Suprapubic skin (tissue), 4 donors: ENCODE data around the gene HPSE2. TPM values are rescaled to one million over a fixed set of nuclear protein-coding genes. Genes with fewer than 3 reads are reported as not detected.

ENCODE experiments used
- DNase-seq, 2 donors: peaks; one replicate each; pipeline ENCODE4 v3.0.0-alpha.2; 2019; ENCODE audit warnings: low spot score in 2 of 2
- H3K27ac ChIP-seq: fragments of 200-600 bp; sonication (generic); one replicate; pipeline ENCODE4 v1.5.1; 2019
- H3K27me3 ChIP-seq: fragments of 200-600 bp; sonication (generic); one replicate; pipeline ENCODE4 v1.5.1; 2019
- H3K36me3 ChIP-seq: fragments of 200-600 bp; sonication (generic); one replicate; pipeline ENCODE4 v1.5.1; 2019
- H3K4me1 ChIP-seq: fragments of 200-600 bp; sonication (generic); one replicate; pipeline ENCODE4 v1.5.1; 2019
- H3K4me3 ChIP-seq: fragments of 200-600 bp; sonication (generic); one replicate; pipeline ENCODE4 v1.5.1; 2019; ENCODE audit warnings: mild to moderate bottlenecking
- H3K9me3 ChIP-seq: fragments of 200-600 bp; sonication (generic); one replicate; pipeline ENCODE4 v1.5.1; 2019
- EP300 ChIP-seq: sonication (generic); formaldehyde crosslinking; IDR thresholded peaks from one replicate; pipeline ENCODE4 v1.6.1; 2017; ENCODE audit warnings: antibody characterized with exemption
- POLR2A ChIP-seq, 2 donors: fragments of 450-650 bp; IDR thresholded peaks; one replicate each; pipeline ENCODE4 v1.6.1; 2017; ENCODE audit warnings: antibody characterized with exemption in 2 of 2, mild to moderate bottlenecking in 2 of 2, moderate library complexity in 2 of 2
- POLR2AphosphoS5 ChIP-seq, 3 donors: sonication (generic); formaldehyde crosslinking; IDR thresholded peaks; one replicate each; pipeline ENCODE4 v1.6.1; 2017; ENCODE audit warnings: antibody characterized with exemption in 3 of 3
- WGBS: methylation state at CpG from one replicate; pipeline ENCODE4 v1.1.5; 2018; 5-methylcytosine and 5-hydroxymethylcytosine counted together
- total RNA-seq, 4 donors: library from RNA; depleted of rRNA; stranded (reverse); fragments of >200 nt; gene quantifications; one replicate each; pipeline ENCODE4 v1.1.0, GENCODE V29; 2016
- TF ChIP-seq, protein P1 (sequence below), 2 donors: fragments of 200-600 bp in 1 of 2; fragments of 450-650 bp in 1 of 2; sonication (generic) in 1 of 2; IDR thresholded peaks; one replicate each; pipeline ENCODE4 v1.5.1; 2016 to 2019; ENCODE audit warnings: antibody characterized with exemption in 2 of 2, mild to moderate bottlenecking in 1 of 2, moderate library complexity in 1 of 2

HPSE2 gene
- total RNA-seq, 4 donors from 2014 or later: 0.95 to 1.3 (median 0.99) TPM

DNA sequence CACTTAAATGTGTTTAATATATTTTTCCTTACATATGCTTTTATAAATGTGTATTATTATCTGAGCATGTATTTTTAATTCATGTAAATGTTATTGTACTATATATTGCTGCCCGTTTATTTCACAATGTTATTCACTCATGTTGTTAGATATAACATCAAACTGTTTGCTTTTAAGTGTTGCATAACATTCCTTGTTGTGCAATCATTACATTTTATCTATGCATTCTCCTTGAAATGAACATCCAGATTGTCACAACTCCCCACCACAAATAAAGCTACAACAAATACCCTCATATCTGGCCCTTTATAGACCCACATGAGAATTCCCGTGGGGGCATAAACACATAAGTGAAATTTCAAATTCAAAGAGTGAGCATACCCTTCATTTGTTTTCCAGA is 264.2 kb downstream of the HPSE2 start:
- no peak overlapping the region for H3K27ac ChIP-seq
- H3K36me3 ChIP-seq: no peaks in the 10 kb centered on the region
- peaks cover 2% of the 10 kb centered on the region for H3K9me3 ChIP-seq
- TF ChIP-seq EP300: no peak
- TF ChIP-seq POLR2AphosphoS5 (IDR thresholded peaks at IDR 0.05): no peak
- TF ChIP-seq, protein P1, sequence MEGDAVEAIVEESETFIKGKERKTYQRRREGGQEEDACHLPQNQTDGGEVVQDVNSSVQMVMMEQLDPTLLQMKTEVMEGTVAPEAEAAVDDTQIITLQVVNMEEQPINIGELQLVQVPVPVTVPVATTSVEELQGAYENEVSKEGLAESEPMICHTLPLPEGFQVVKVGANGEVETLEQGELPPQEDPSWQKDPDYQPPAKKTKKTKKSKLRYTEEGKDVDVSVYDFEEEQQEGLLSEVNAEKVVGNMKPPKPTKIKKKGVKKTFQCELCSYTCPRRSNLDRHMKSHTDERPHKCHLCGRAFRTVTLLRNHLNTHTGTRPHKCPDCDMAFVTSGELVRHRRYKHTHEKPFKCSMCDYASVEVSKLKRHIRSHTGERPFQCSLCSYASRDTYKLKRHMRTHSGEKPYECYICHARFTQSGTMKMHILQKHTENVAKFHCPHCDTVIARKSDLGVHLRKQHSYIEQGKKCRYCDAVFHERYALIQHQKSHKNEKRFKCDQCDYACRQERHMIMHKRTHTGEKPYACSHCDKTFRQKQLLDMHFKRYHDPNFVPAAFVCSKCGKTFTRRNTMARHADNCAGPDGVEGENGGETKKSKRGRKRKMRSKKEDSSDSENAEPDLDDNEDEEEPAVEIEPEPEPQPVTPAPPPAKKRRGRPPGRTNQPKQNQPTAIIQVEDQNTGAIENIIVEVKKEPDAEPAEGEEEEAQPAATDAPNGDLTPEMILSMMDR (IDR thresholded peaks at IDR 0.05): no peak
- no peaks in the 10 kb centered on the region for H3K27me3 ChIP-seq
- WGBS: 76% methylated on average over 2 of the region's 2 CpGs
- no peaks in the 10 kb centered on the region for H3K4me1 ChIP-seq
- no peak overlapping the region for H3K4me3 ChIP-seq
- DNase-seq: no peak

DNA sequence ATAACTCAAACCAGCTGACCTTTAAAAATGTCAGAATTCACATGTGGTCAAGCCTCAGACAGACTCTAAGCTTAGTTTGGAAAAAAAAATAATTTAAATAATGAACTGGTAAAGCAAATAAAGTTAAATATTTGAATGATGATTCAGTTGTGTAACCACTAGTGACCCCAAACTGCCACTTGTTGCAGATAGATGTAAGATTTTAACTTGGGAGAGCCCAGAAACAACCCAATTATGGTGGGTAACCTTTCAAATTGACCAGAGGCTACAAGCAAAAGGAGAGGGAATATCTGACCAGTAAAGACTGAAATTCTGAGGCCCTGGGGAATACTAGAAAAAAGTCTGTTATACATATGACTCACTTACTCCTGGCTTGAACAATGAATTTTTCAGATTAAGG is 268.1 kb downstream of the HPSE2 start:
- Histone ChIP-seq H3K27me3 (no peaks in the 10 kb centered on the region), H3K27ac (no peak overlapping the region), H3K4me1 (no peaks in the 10 kb centered on the region), H3K36me3 (no peaks in the 10 kb centered on the region), H3K4me3 (no peak overlapping the region), H3K9me3 (no peaks in the 10 kb centered on the region)
- DNase-seq: no peak
- TF ChIP-seq, protein P1 (IDR thresholded peaks at IDR 0.05): no peak
- TF ChIP-seq EP300: no peak
- no peak for TF ChIP-seq POLR2A (IDR thresholded peaks at IDR 0.05)
- TF ChIP-seq POLR2AphosphoS5 (IDR thresholded peaks at IDR 0.05): no peak

DNA sequence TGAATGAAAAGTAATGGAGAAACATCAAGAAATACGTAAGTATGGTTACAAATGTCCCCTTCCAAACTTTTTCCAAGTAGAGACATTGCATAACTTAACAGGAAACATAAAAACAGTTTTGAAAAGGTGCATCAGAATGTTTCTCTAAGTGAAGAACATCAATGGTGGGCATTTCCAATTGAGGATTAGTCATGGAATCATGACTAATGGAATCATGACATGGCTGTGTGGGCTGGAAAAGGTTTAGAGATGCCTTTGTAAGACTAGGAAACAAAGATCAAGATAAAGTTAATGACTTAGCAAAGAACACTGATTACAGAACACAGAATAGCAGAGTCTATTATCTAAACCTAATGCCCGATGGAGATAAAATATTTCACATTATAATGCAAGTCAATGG is 272.0 kb downstream of the HPSE2 start:
- Histone ChIP-seq H3K4me1 (no peaks in the 10 kb centered on the region), H3K27ac (no peak overlapping the region), H3K4me3 (no peak overlapping the region), H3K9me3 (no peaks in the 10 kb centered on the region), H3K27me3 (no peaks in the 10 kb centered on the region), H3K36me3 (no peaks in the 10 kb centered on the region)
- TF ChIP-seq POLR2AphosphoS5 (IDR thresholded peaks at IDR 0.05): no peak
- TF ChIP-seq EP300: no peak
- TF ChIP-seq POLR2A (IDR thresholded peaks at IDR 0.05): no peak
- TF ChIP-seq, protein P1 (IDR thresholded peaks at IDR 0.05): no peak
- no peak for DNase-seq
- WGBS: 68% methylated on average over 2 of the region's 2 CpGs

DNA sequence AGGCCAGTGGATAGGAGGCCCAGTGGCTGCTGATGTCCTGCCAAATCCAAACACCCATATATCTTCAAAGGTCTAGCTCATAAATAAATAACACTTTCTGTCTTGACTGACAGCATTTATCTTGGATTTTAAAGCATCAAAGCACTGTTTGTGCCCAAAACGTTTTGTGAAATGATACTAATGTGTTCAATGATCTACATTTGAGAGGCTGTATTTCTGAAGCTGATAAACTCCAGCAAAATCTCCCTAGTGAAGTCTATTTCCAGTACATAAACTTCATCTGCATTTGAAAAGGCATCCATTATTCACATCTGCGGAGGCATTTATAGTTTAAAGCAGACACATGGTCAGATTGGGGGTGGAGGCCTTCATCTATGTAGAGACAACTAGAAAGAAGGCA is 276.3 kb downstream of the HPSE2 start:
- DNase-seq: no peak

DNA sequence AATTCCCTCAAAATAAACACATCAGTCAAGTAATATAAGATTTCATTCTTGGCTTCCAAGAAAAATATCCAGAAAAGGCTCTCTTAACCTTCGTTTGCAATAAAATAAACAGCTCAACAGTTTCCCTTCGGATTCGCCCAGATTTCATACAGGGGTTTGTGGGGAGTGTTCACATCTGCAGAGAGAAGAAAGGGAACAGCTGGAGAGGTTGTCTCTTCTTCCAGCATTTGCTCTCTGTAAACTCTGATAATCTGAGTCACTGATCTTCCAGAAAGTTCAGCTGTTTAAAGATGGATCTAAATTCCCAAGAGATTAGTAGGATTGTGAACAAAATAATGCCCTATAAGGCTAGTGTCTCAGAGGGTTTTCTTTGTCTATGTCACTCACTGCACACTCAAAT is 277.9 kb downstream of the HPSE2 start:
- no peak for DNase-seq
- Histone ChIP-seq H3K4me3 (no peak overlapping the region), H3K4me1 (no peaks in the 10 kb centered on the region), H3K27ac (no peak overlapping the region), H3K36me3 (no peaks in the 10 kb centered on the region), H3K9me3 (no peaks in the 10 kb centered on the region), H3K27me3 (no peaks in the 10 kb centered on the region)
- TF ChIP-seq POLR2A (IDR thresholded peaks at IDR 0.05) (no peak), POLR2AphosphoS5 (IDR thresholded peaks at IDR 0.05) (no peak), EP300 (no peak)
- TF ChIP-seq, protein P1 (IDR thresholded peaks at IDR 0.05): no peak
- 53% methylated on average over 3 of the region's 3 CpGs for WGBS

More for the DNA sequence above, 276.3 kb downstream of the HPSE2 start:
- Histone ChIP-seq H3K36me3 (no peaks in the 10 kb centered on the region), H3K4me1 (no peaks in the 10 kb centered on the region), H3K9me3 (no peaks in the 10 kb centered on the region), H3K27me3 (no peaks in the 10 kb centered on the region), H3K27ac (no peak overlapping the region), H3K4me3 (no peak overlapping the region)
- TF ChIP-seq EP300 (no peak), POLR2A (IDR thresholded peaks at IDR 0.05) (no peak), POLR2AphosphoS5 (IDR thresholded peaks at IDR 0.05) (no peak)
- TF ChIP-seq, protein P1 (IDR thresholded peaks at IDR 0.05): no peak
- WGBS: 33% methylated on average over 2 of the region's 2 CpGs
